H1 (cell line): Measurements from ENCODE around the gene NR5A1. TPM values are rescaled to one million over a fixed set of nuclear protein-coding genes. Genes with fewer than 3 reads are reported as not detected.

ENCODE experiments used
- CTCF ChIA-PET: fragments of 300-600 bp; sonication (Branson Sonifier 250); formaldehyde crosslinking; loops from one replicate; lab custom pipeline; 2021; ENCODE audit not compliant: partially characterized antibody; lab: Charles Lee
- POLR2A ChIA-PET: fragments of 300-600 bp; sonication (Branson Sonifier 250); formaldehyde crosslinking; loops from one replicate; lab custom pipeline; 2021; ENCODE audit warnings: inconsistent platforms; ENCODE audit not compliant: partially characterized antibody; lab: Charles Lee
- DNase-seq, 2 experiments: peaks; one replicate each; pipeline versions ENCODE4 v3.0.0 to v3.0.0-alpha.2; 2010 to 2022; ENCODE audit warnings: low spot score in 2 of 2, low read depth in 1 of 2, mixed read lengths in 1 of 2
- FAIRE-seq: peaks from 2 replicates; lab custom pipeline; 2011; peaks lifted over from hg19 to GRCh38; lab: Jason Lieb, UNC
- H2AFZ ChIP-seq: 2 replicates; pipeline ENCODE4 v1.8.1; 2012; ENCODE audit warnings: low read length, inconsistent platforms
- H2AK5ac ChIP-seq: 2 replicates; pipeline ENCODE4 v1.6.1; 2013; ENCODE audit warnings: low read depth, low read length
- H2BK120ac ChIP-seq: replicated peaks from 2 replicates; pipeline ENCODE3; 2013; ENCODE audit warnings: low read depth, low read length, inconsistent platforms
- H2BK12ac ChIP-seq: 2 replicates; pipeline ENCODE4 v1.6.1; 2013; ENCODE audit warnings: low read depth, low read length
- H2BK15ac ChIP-seq: 2 replicates; pipeline ENCODE4 v1.6.1; 2013; ENCODE audit warnings: low read length
- H2BK20ac ChIP-seq: 2 replicates; pipeline ENCODE4 v1.6.1; 2013; ENCODE audit warnings: low read length
- H2BK5ac ChIP-seq: 2 replicates; pipeline ENCODE4 v1.6.1; 2013; ENCODE audit warnings: low read depth, low read length
- H3K14ac ChIP-seq: 2 replicates; pipeline ENCODE4 v1.6.1; 2013; ENCODE audit warnings: inconsistent platforms; ENCODE audit not compliant: insufficient read length
- H3K18ac ChIP-seq: 2 replicates; pipeline ENCODE4 v1.6.1; 2013; ENCODE audit warnings: low read length; ENCODE audit errors: extremely low read depth
- H3K23ac ChIP-seq: 2 replicates; pipeline ENCODE4 v1.6.1; 2013; ENCODE audit warnings: inconsistent platforms; ENCODE audit not compliant: insufficient read length
- H3K23me2 ChIP-seq: 2 replicates; pipeline ENCODE4 v1.6.1; 2013; ENCODE audit warnings: low read depth, low read length
- H3K27ac ChIP-seq: 2 replicates; pipeline ENCODE4 v1.6.1; 2011; ENCODE audit warnings: low read depth, low read length, inconsistent platforms
- H3K27me3 ChIP-seq, 4 experiments: replicated peaks in 1 of 4; 1 replicate in 1 of 4; 2 replicates in 3 of 4; pipeline versions ENCODE4 v1.6.1 to v1.8.1; 2011 to 2013; ENCODE audit warnings: low read length in 3 of 4, mild to moderate bottlenecking in 3 of 4, inconsistent platforms in 2 of 4, mixed read lengths in 2 of 4, moderate library complexity in 1 of 4; ENCODE audit not compliant: control insufficient read depth in 3 of 4, insufficient read depth in 3 of 4; ENCODE audit errors: extremely low read depth in 1 of 4
- H3K36me3 ChIP-seq, 4 experiments: 2 replicates each; pipeline versions ENCODE4 v1.6.1 to v1.8.1; 2011 to 2013; ENCODE audit warnings: mild to moderate bottlenecking in 4 of 4, low read length in 3 of 4, moderate library complexity in 2 of 4, control low read depth in 1 of 4, inconsistent platforms in 1 of 4; ENCODE audit not compliant: insufficient read depth in 4 of 4, control insufficient read depth in 2 of 4
- H3K4ac ChIP-seq: replicated peaks from 2 replicates; pipeline ENCODE3; 2013; ENCODE audit warnings: low read length, low read depth, mixed read lengths, inconsistent platforms; ENCODE audit not compliant: insufficient read length
- H3K4me1 ChIP-seq, 4 experiments: replicated peaks in 1 of 4; 1 replicate in 1 of 4; 2 replicates in 3 of 4; pipeline versions ENCODE4 v1.6.1 to v1.8.1; 2011 to 2013; ENCODE audit warnings: low read length in 3 of 4, inconsistent platforms in 2 of 4, mixed read lengths in 1 of 4; ENCODE audit not compliant: insufficient read depth in 4 of 4, control insufficient read depth in 3 of 4
- H3K4me2 ChIP-seq, 2 experiments: 2 replicates each; pipeline versions ENCODE4 v1.6.1 to v1.8.1; 2011 to 2013; ENCODE audit warnings: low read depth in 2 of 2, low read length in 2 of 2, control low read depth in 1 of 2, inconsistent platforms in 1 of 2, mild to moderate bottlenecking in 1 of 2; ENCODE audit not compliant: insufficient read depth in 1 of 2
- H3K4me3 ChIP-seq, 4 experiments: fragments of 200-600, 300-600 bp in 1 of 4; sonication (generic), shearing (Covaris generic), sonication (Bioruptor Twin) in 1 of 4; 2 replicates each; pipeline versions ENCODE4 v1.5.1 to v1.8.1; 2011 to 2016; ENCODE audit warnings: low read length in 4 of 4, low read depth in 3 of 4, control low read depth in 2 of 4, inconsistent platforms in 2 of 4, mild to moderate bottlenecking in 2 of 4, mixed read lengths in 1 of 4, moderate library complexity in 1 of 4; ENCODE audit not compliant: insufficient read depth in 2 of 4; ENCODE audit errors: extremely low read depth in 1 of 4
- H3K56ac ChIP-seq: replicated peaks from 2 replicates; pipeline ENCODE3; 2013; ENCODE audit warnings: low read depth, mild to moderate bottlenecking, mixed read lengths, low read length, inconsistent platforms; ENCODE audit not compliant: insufficient read length
- H3K79me1 ChIP-seq: 2 replicates; pipeline ENCODE4 v1.6.1; 2013; ENCODE audit warnings: low read depth, low read length, control low read depth
- H3K79me2 ChIP-seq, 2 experiments: 2 replicates each; pipeline versions ENCODE4 v1.6.1 to v1.8.1; 2012 to 2013; ENCODE audit warnings: low read length in 2 of 2, mild to moderate bottlenecking in 2 of 2, inconsistent platforms in 1 of 2; ENCODE audit not compliant: insufficient read depth in 2 of 2, control insufficient read depth in 1 of 2
- H3K9ac ChIP-seq, 4 experiments: replicated peaks in 1 of 4; 1 replicate in 1 of 4; 2 replicates in 3 of 4; pipeline versions ENCODE4 v1.6.1 to v1.8.1; 2011 to 2013; ENCODE audit warnings: low read depth in 3 of 4, low read length in 3 of 4, control low read depth in 2 of 4, mild to moderate bottlenecking in 2 of 4, moderate library complexity in 2 of 4, inconsistent platforms in 1 of 4; ENCODE audit errors: extremely low read depth in 1 of 4
- H3K9me3 ChIP-seq, 2 experiments: 2 replicates each; pipeline versions ENCODE4 v1.6.1 to v1.8.1; 2012 to 2013; ENCODE audit warnings: mild to moderate bottlenecking in 2 of 2, moderate library complexity in 2 of 2, control low read depth in 1 of 2, inconsistent platforms in 1 of 2, low read depth in 1 of 2, low read length in 1 of 2, mixed read lengths in 1 of 2; ENCODE audit not compliant: insufficient read depth in 2 of 2
- H4K20me1 ChIP-seq, 2 experiments: replicated peaks in 1 of 2; 2 replicates each; pipeline versions ENCODE3 to v1.8.1; 2011 to 2013; ENCODE audit warnings: inconsistent platforms in 2 of 2, low read length in 2 of 2, mild to moderate bottlenecking in 1 of 2; ENCODE audit not compliant: insufficient read depth in 2 of 2, control insufficient read depth in 1 of 2
- H4K5ac ChIP-seq: 2 replicates; pipeline ENCODE4 v1.6.1; 2013; ENCODE audit warnings: low read length, low read depth, mixed read lengths, inconsistent platforms; ENCODE audit not compliant: insufficient read length
- H4K8ac ChIP-seq: 2 replicates; pipeline ENCODE4 v1.8.0; 2013; ENCODE audit warnings: mild to moderate bottlenecking, moderate library complexity, low read length, inconsistent platforms; ENCODE audit not compliant: insufficient read depth; ENCODE audit errors: extremely low read depth
- H4K91ac ChIP-seq: replicated peaks from 2 replicates; pipeline ENCODE3; 2013; ENCODE audit warnings: low read length, mixed read lengths, inconsistent platforms; ENCODE audit not compliant: insufficient read length
- POU5F1 ChIP-seq: IDR thresholded peaks from 2 replicates; pipeline ENCODE4 v1.6.1; 2011; ENCODE audit warnings: low read depth, mild to moderate bottlenecking, low read length, moderate library complexity
- SIN3A ChIP-seq, 2 experiments: IDR thresholded peaks in 1 of 2; conservative IDR thresholded peaks in 1 of 2; 2 replicates each; pipeline ENCODE4 v1.6.1; 2011 to 2012; ENCODE audit warnings: low read length in 2 of 2, improper control_type of control experiment in 1 of 2, low read depth in 1 of 2, mild to moderate bottlenecking in 1 of 2
- TAF1 ChIP-seq: IDR thresholded peaks from 2 replicates; pipeline ENCODE4 v1.6.1; 2011; ENCODE audit warnings: mild to moderate bottlenecking, low read depth, low read length
- WGBS, 2 experiments: shearing (Covaris generic) in 1 of 2; methylation state at CpG; one replicate each; pipeline versions ENCODE4 v1.1.6 to v1.1.7; 2013 to 2015; ENCODE audit warnings: low lambda C conversion rate in 2 of 2, mixed read lengths in 2 of 2, inconsistent platforms in 1 of 2, low coverage in 1 of 2, missing lambda C conversion rate in 1 of 2; ENCODE audit not compliant: insufficient replicate concordance in 2 of 2, insufficient coverage in 1 of 2, insufficient read length in 1 of 2; ENCODE audit errors: extremely low coverage in 1 of 2, missing lambda C conversion rate in 1 of 2; 5-methylcytosine and 5-hydroxymethylcytosine counted together
- polyA plus RNA-seq, 7 experiments: library from polyadenylated mRNA; depleted of rRNA in 3 of 7; stranded (reverse) in 5 of 7; unstranded in 2 of 7; fragments of >200 nt in 5 of 7; fragments of 200-250 nt in 2 of 7; gene quantifications; 1 replicate in 5 of 7; 2 replicates in 1 of 7; 4 replicates in 1 of 7; pipeline versions ENCODE4 v1.2.1 to v1.2.3, GENCODE V29; 2011 to 2013; ENCODE audit warnings: missing spikeins in 2 of 7, mixed read lengths in 2 of 7
- total RNA-seq: library from RNA; stranded (reverse); fragmentation: NEBNext Ultra II Directional; extraction: Animal tissue kit (Norgen Biotek cat#: 25700); gene quantifications from 2 replicates; pipeline ENCODE4 v1.2.1, GENCODE V29; 2021

The NR5A1 gene
- total and polyA plus RNA-seq, 2 of the 8 experiments (the other 6 are each of a cell fraction or from before 2014, with no cell fraction given): 0.29 to 0.58 TPM

- FAIRE-seq: no peak
- ChIA-PET CTCF (interaction anchor here (0.7 kb wide), 1 partner anchor 70 kb away, joined by 3 read pairs; no protein-coding TSS in a partner anchor), POLR2A (no interaction called here)
- TF ChIP-seq TAF1 (no peak), POU5F1 (no peak), SIN3A (conservative IDR thresholded peaks at IDR 0.05 in 1 of 2, IDR thresholded peaks at IDR 0.05 in 1 of 2; ENCODE audit: low read depth in 1 of 2, low read length in 2 of 2) (no peak)
These were observed 17.2 kb downstream of the NR5A1 start for GRCh38 chr9:124490004-124490403.

More at GRCh38 chr9:124490004-124490403, 17.2 kb downstream of the NR5A1 start:
- peaks cover 0 to 7% (median 5%) of the 10 kb centered on the region in 4 experiments; a peak in 4 of 7 replicates for H3K27me3 ChIP-seq
- H3K9ac ChIP-seq: no peak overlapping the region
- H3K18ac ChIP-seq: no peak overlapping the region
- H3K27ac ChIP-seq: no peak overlapping the region
- no peak overlapping the region for H3K4me2 ChIP-seq
- H4K20me1 ChIP-seq: peaks cover 0 to 2% of the 10 kb centered on the region in 2 experiments
- no peak for DNase-seq
- no peak overlapping the region for H2BK5ac ChIP-seq
- no peak overlapping the region for H2AFZ ChIP-seq
- no peaks in the 10 kb centered on the region for H3K79me1 ChIP-seq
- peak overlapping the region; percentile 60; the same call in 1 of the 2 replicates for H4K8ac ChIP-seq
- no peak overlapping the region for H2BK20ac ChIP-seq
- no peak overlapping the region for H3K23ac ChIP-seq
- no peak overlapping the region for H2AK5ac ChIP-seq
- no peaks in the 10 kb centered on the region for H3K9me3 ChIP-seq
- no peak overlapping the region for H4K5ac ChIP-seq
- no peak overlapping the region for H3K4me3 ChIP-seq
- no peak overlapping the region for H2BK15ac ChIP-seq
- H3K4ac ChIP-seq: no peak overlapping the region
- no peak overlapping the region for H3K14ac ChIP-seq
- 91% methylated on average over 2 of the region's 2 CpGs; no CpG with 5 or more reads in 1 of the 2 experiments for WGBS, 2 experiments
- no peak overlapping the region for H2BK12ac ChIP-seq
- H2BK120ac ChIP-seq: no peak overlapping the region
- no peaks in the 10 kb centered on the region; the same call in 1 of the 2 replicates for H3K23me2 ChIP-seq
- H3K56ac ChIP-seq: no peak overlapping the region
- no peaks in the 10 kb centered on the region for H3K79me2 ChIP-seq
- no peaks in the 10 kb centered on the region for H3K36me3 ChIP-seq
- H3K4me1 ChIP-seq: peaks cover 2 to 23% (median 3%) of the 10 kb centered on the region in 4 experiments; a peak in 5 of 7 replicates
- no peak overlapping the region for H4K91ac ChIP-seq
